CD4-positive, alpha-beta T cell (primary cell): ENCODE measurements around the gene TRUB2. TPM values are rescaled to one million over a fixed set of nuclear protein-coding genes. Genes with fewer than 3 reads are reported as not detected.

Experiments
- ATAC-seq: fragments of 200-7000 bp; cut with Tn5 transposase; one replicate; pipeline ENCODE4 v1.10.0; 2022; ENCODE audit warnings: mild to moderate bottlenecking; ENCODE audit not compliant: poor library complexity
- CTCF ChIA-PET: fragments of 350-600 bp; sonication (Branson Sonifier 250); formaldehyde crosslinking; loops from one replicate; lab custom pipeline; 2021; ENCODE audit warnings: antibody characterized with exemption, inconsistent platforms; lab: Charles Lee
- POLR2A ChIA-PET: fragments of 350-600 bp; sonication (Branson Sonifier 250); formaldehyde crosslinking; loops from one replicate; lab custom pipeline; 2021; ENCODE audit warnings: antibody characterized with exemption, inconsistent platforms; lab: Charles Lee
- DNase-seq, 14 experiments: peaks; one replicate each; pipeline ENCODE4 v3.0.0-alpha.2; 2013 to 2020; ENCODE audit warnings: mixed read lengths in 2 of 14
- H3K27ac ChIP-seq, 2 donors: one replicate each; pipeline versions ENCODE4 v1.5.1 to v1.7.0; 2013; ENCODE audit warnings: low read length in 2 of 2, low read depth in 1 of 2, mild to moderate bottlenecking in 1 of 2
- H3K27me3 ChIP-seq, 2 experiments: 1 replicate in 1 of 2; 2 replicates in 1 of 2; pipeline versions ENCODE4 v1.6.1 to v1.7.0; 2013; ENCODE audit warnings: low read length in 2 of 2, control low read depth in 1 of 2, mild to moderate bottlenecking in 1 of 2, moderate library complexity in 1 of 2; ENCODE audit not compliant: insufficient read depth in 2 of 2, control insufficient read depth in 1 of 2
- H3K36me3 ChIP-seq: one replicate; pipeline ENCODE4 v1.6.1; 2013; ENCODE audit warnings: low read length, control low read depth; ENCODE audit not compliant: insufficient read depth
- H3K4me1 ChIP-seq: one replicate; pipeline ENCODE4 v1.6.1; 2013; ENCODE audit warnings: low read length, control low read depth; ENCODE audit not compliant: insufficient read depth
- H3K4me3 ChIP-seq: one replicate; pipeline ENCODE4 v1.5.1; 2013; ENCODE audit warnings: mild to moderate bottlenecking, low read length, moderate library complexity
- H3K9me3 ChIP-seq, 2 experiments: 1 replicate in 1 of 2; 2 replicates in 1 of 2; pipeline versions ENCODE4 v1.6.1 to v1.7.0; 2013; ENCODE audit warnings: low read length in 2 of 2, mild to moderate bottlenecking in 2 of 2, control low read depth in 1 of 2, moderate library complexity in 1 of 2; ENCODE audit not compliant: control insufficient read depth in 1 of 2, insufficient read depth in 1 of 2
- H3K27ac Mint-ChIP-seq: one replicate; pipeline ENCODE4 v1.8.0; 2020; ENCODE audit warnings: mixed read lengths
- H3K27me3 Mint-ChIP-seq: one replicate; pipeline ENCODE4 v1.8.0; 2021; ENCODE audit warnings: mixed read lengths
- H3K36me3 Mint-ChIP-seq: one replicate; pipeline ENCODE4 v1.8.0; 2021; ENCODE audit warnings: low read depth, mixed read lengths
- H3K4me1 Mint-ChIP-seq: one replicate; pipeline ENCODE4 v1.8.0; 2021; ENCODE audit warnings: low read depth, mixed read lengths
- H3K4me3 Mint-ChIP-seq: one replicate; pipeline ENCODE4 v1.8.0; 2020; ENCODE audit warnings: mild to moderate bottlenecking, mixed read lengths
- H3K9me3 Mint-ChIP-seq: one replicate; pipeline ENCODE4 v1.8.0; 2020; ENCODE audit warnings: mixed read lengths
- intact Hi-C, 2 experiments: fragments of 100-400 bp; cut with DNase I in 1 of 2; cut with micrococcal nuclease in 1 of 2; formaldehyde crosslinking; loops; one replicate each; pipeline versions ENCODE4 v1.15.1 to v1.9.0; 2023 to 2025; cut with DNase I, micrococcal nuclease
- total RNA-seq, 174 experiments: library from RNA in 2 of 174; stranded (reverse) in 2 of 174; gene quantifications; one replicate each; pipeline ENCODE4 v1.2.3 and lab custom pipeline; 2021 to 2026
- TF ChIP-seq, protein P1 (sequence below): fragments of 200-600 bp; IDR thresholded peaks from one replicate; pipeline ENCODE4 v1.8.0; 2022; ENCODE audit warnings: antibody characterized with exemption, mild to moderate bottlenecking

Gene TRUB2
- total RNA-seq, 2 experiments from 2014 or later = 4.8 to 6.5 TPM

DNA sequence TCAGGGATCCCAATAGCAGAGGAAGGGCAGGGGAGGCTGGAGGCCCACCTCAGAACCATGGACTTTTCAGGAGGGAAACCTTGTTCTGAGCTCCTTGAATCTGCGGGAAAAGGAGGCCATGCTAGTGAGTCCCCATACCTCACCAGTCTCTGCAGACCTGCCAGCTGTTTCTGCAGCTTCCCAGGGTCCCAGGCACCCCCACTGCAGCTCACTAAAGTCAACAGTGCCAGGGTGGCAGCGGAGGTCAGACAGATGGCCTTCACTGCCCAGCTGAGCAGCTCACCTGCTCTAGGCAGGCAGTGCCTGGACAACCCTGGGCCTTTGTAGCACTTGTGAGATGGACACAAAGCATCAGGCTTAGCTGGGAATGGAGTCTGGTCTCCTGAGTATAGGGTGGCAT lies 13.7 kb upstream of the TRUB2 start:
- Histone ChIP-seq H3K27ac (no peak overlapping the region), H3K36me3 (peaks cover 12% of the 10 kb centered on the region), H3K27me3 (no peaks in the 10 kb centered on the region), H3K9me3 (no peaks in the 10 kb centered on the region), H3K4me1 (peaks cover 10% of the 10 kb centered on the region), H3K4me3 (no peak overlapping the region)
- H3K9me3 Mint-ChIP-seq = no peaks in the 10 kb centered on the region
- H3K4me3 Mint-ChIP-seq = no peak overlapping the region
- ChIA-PET POLR2A (no interaction called here), CTCF (interaction anchor here (2.4 kb wide), 1 partner anchor 26 kb away, joined by 6 read pairs; no protein-coding TSS in a partner anchor)
- TF ChIP-seq, protein P1, sequence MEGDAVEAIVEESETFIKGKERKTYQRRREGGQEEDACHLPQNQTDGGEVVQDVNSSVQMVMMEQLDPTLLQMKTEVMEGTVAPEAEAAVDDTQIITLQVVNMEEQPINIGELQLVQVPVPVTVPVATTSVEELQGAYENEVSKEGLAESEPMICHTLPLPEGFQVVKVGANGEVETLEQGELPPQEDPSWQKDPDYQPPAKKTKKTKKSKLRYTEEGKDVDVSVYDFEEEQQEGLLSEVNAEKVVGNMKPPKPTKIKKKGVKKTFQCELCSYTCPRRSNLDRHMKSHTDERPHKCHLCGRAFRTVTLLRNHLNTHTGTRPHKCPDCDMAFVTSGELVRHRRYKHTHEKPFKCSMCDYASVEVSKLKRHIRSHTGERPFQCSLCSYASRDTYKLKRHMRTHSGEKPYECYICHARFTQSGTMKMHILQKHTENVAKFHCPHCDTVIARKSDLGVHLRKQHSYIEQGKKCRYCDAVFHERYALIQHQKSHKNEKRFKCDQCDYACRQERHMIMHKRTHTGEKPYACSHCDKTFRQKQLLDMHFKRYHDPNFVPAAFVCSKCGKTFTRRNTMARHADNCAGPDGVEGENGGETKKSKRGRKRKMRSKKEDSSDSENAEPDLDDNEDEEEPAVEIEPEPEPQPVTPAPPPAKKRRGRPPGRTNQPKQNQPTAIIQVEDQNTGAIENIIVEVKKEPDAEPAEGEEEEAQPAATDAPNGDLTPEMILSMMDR = no peak
- no peaks in the 10 kb centered on the region for H3K4me1 Mint-ChIP-seq
- DNase-seq (no peak), ATAC-seq (no peak)
- H3K27ac Mint-ChIP-seq = no peak overlapping the region
- peaks cover 10% of the 10 kb centered on the region for H3K36me3 Mint-ChIP-seq
- no peaks in the 10 kb centered on the region for H3K27me3 Mint-ChIP-seq
- intact Hi-C loops = no loop called here

DNA sequence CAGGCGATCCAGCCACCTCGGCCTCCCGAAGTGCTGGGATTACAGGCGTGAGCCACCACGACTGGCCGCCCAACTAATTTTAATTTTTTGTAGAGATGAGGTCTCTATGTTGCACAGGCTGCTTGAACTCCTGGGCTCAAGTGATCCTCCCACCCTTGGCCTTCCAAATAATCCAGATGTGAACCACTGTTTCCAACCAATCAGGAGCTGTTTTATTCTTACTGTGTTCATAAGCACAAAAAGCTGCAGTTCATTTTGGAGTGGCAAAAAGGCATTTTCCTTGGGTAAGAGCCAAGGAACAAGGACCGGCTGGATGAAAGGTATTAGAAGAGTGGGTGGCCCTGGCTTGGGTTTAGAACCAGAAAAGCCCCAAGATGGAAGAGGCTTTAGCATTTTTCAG lies 12.9 kb upstream of the TRUB2 start:
- TF ChIP-seq, protein P1 = no peak
- H3K27me3 Mint-ChIP-seq = no peaks in the 10 kb centered on the region
- peaks cover 12% of the 10 kb centered on the region for H3K36me3 ChIP-seq
- ATAC-seq = no peak
- no peaks in the 10 kb centered on the region for H3K9me3 Mint-ChIP-seq
- no peak overlapping the region for H3K4me3 ChIP-seq
- H3K4me1 Mint-ChIP-seq = no peaks in the 10 kb centered on the region
- intact Hi-C loops = no loop called here
- ChIA-PET POLR2A (no interaction called here), CTCF (no interaction called here)
- H3K36me3 Mint-ChIP-seq = peaks cover 10% of the 10 kb centered on the region
- peaks cover 7% of the 10 kb centered on the region for H3K4me1 ChIP-seq
- H3K9me3 ChIP-seq = no peaks in the 10 kb centered on the region
- DNase-seq = no peak
- no peak overlapping the region for H3K4me3 Mint-ChIP-seq
- no peaks in the 10 kb centered on the region for H3K27me3 ChIP-seq
- no peak overlapping the region for H3K27ac Mint-ChIP-seq
- no peak overlapping the region for H3K27ac ChIP-seq

DNA sequence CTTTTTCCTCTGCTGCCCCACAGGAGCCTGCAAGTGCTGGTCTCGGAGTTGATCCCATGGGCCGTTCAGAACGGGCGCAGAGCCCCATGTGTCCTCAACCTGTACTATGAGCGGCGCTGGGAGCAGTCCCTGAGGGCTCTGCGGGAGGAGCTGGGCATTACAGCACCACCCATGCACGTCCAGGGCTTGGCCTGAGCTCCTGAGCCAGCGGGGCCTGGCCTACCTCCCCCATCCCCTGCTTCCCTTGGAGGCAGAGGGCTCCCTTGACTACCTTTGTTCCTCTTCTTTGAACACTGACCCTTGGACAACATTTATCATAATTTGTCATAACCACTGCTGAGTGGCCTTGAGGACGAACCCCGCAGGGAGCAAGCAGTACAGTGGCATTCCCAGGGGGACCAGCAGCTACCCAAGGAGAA lies 11.2 kb upstream of the TRUB2 start:
- no peak for ATAC-seq
- TF ChIP-seq, protein P1 = no peak
- Mint-ChIP-seq H3K27me3 (no peaks in the 10 kb centered on the region), H3K36me3 (peaks cover 15% of the 10 kb centered on the region), H3K27ac (no peak overlapping the region), H3K9me3 (no peaks in the 10 kb centered on the region), H3K4me1 (no peaks in the 10 kb centered on the region), H3K4me3 (no peak overlapping the region)
- Histone ChIP-seq H3K36me3 (peaks cover 18% of the 10 kb centered on the region), H3K4me1 (no peaks in the 10 kb centered on the region), H3K27ac (no peak overlapping the region), H3K4me3 (no peak overlapping the region), H3K27me3 (no peaks in the 10 kb centered on the region), H3K9me3 (no peaks in the 10 kb centered on the region)
- intact Hi-C loops = no loop called here
- DNase-seq = no peak
- CTCF ChIA-PET = interaction anchor here (1.5 kb wide), 1 partner anchor 8 kb away, joined by 4 read pairs; no protein-coding TSS in a partner anchor
- POLR2A ChIA-PET = no interaction called here
